Activated CD8-positive, alpha-beta memory T cell treated with anti-CD3 and anti-CD28 coated beads for 36 hours (primary cell): Measurements from ENCODE around the gene TOLLIP. TPM values are rescaled to one million over a fixed set of nuclear protein-coding genes. Genes with fewer than 3 reads are reported as not detected.
"Not testable (repeated sequence)": the region's sequence is repeated elsewhere in the genome, so short reads cannot be mapped to it uniquely, and the experiment has no call there.

Experiments used
- CTCF ChIA-PET: fragments of 350-600 bp; sonication (Branson Sonifier 250); formaldehyde crosslinking; loops from one replicate; lab custom pipeline; 2021; ENCODE audit warnings: antibody characterized with exemption; lab: Charles Lee
- POLR2A ChIA-PET: fragments of 350-600 bp; sonication (Branson Sonifier 250); formaldehyde crosslinking; loops from one replicate; lab custom pipeline; 2021; ENCODE audit warnings: antibody characterized with exemption; lab: Charles Lee
- total RNA-seq, 2 experiments: library from RNA; stranded (reverse); gene quantifications; one replicate each; pipeline ENCODE4 v1.2.3, GENCODE V29; 2021

The TOLLIP gene
- total RNA-seq, 2 experiments from 2014 or later, result 37.1 to 40.7 TPM

DNA sequence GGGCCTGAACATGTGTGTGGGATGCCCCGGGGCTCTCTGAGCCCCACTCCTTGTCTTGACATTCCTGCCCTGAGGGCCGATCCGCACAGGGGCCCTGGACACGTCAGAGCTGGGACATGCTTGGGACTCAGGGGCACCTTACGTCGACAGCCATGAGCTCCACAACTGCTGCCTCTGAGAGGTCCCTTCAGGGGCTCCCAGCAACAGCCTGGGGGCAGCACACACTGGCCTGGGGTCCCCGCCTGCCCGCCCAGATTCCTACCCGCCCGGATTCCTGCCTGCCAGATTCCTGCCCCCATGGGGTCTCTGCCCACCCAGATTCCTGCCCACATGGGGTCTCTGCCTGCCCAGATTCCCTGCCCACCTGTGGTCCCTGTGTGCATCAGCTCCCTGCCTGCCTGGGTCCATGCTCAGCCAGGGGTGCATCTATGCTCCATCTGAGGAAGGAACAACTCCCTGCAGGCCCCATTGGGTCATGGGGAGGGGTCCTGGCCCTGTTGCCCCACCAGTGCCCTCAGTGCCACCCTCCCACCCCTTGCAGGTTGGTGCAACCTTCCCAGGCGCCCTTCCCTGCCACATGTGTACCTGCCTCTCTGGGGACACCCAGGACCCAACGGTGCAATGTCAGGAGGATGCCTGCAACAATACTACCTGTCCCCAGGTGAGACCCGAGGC lies 50.9 kb downstream of the TOLLIP start:
- ChIA-PET POLR2A (no interaction called here), CTCF (no interaction called here)

DNA sequence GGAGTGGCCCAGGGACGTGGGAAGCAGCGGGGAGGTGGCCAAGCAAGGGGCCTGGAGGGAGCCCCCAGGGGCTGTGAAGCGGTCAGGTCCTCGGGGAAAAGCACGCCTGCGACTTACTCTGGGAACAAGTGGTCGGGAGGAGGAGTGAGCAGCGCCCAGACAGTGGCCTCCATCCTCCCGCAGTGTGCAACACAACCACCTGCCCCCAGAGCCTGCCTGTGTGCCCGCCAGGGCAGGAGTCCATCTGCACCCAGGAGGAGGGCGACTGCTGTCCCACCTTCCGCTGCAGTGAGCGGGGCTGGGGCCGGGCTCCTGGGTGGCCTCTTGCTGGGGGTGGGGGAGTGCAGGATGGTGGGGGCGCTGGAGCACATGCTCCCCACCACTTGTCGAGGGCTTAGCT lies 51.5 kb downstream of the TOLLIP start:
- POLR2A ChIA-PET, result no interaction called here
- CTCF ChIA-PET, result no interaction called here

DNA sequence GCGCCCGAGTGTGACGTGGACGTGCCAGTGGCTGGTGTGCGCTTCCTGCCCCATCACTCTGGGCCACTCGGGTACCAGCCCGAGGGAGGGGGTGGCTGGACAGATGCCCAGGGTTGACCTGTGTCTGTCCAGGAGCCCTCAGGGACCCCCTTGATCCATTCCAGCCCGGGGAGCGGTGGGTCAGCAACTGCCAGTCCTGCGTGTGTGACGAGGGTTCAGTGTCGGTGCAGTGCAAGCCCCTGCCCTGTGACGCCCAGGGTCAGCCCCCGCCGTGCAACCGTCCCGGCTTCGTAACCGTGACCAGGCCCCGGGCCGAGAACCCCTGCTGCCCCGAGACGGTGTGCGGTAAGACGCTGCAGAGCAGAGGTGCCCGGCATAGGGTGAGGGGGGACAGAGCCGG lies 52.1 kb downstream of the TOLLIP start:
- POLR2A ChIA-PET, result no interaction called here
- CTCF ChIA-PET, result no interaction called here

DNA sequence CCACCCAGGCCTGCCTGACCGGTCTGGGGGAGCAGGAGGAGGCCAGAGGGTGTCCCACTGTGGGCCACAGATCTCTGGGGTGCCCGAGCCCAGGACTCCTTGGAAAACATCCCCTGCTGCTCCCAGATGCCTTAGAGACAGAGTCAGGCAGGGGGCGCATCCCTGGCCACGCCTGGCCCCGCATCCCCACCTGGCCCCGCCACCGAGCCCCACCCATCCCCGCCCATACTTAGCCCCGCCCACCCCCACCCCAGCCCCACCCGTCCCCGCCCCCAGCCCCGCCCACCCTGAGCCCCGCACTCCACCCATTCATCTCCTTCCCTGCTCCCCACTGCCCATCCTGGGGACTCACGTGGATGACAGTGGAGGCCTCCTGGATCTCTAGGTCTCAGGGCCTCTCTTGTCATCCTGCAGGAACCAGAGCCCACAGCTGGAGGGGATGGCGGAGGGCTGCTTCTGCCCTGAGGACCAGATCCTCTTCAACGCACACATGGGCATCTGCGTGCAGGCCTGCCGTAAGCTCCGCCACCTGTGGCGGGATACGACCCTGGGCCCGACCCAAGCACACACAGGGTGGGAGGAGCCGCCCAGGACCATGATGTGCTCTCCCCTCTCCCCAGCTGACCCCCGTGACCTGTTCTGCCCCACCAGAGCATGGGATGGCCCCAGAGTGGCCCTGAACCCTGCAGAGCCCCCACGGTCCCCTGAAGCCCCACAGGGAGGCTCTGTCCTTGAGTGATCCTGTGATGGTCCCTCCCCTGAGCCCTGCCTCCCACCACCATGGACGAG lies 53.0 kb downstream of the TOLLIP start:
- ChIA-PET CTCF (no interaction called here), POLR2A (no interaction called here)

DNA sequence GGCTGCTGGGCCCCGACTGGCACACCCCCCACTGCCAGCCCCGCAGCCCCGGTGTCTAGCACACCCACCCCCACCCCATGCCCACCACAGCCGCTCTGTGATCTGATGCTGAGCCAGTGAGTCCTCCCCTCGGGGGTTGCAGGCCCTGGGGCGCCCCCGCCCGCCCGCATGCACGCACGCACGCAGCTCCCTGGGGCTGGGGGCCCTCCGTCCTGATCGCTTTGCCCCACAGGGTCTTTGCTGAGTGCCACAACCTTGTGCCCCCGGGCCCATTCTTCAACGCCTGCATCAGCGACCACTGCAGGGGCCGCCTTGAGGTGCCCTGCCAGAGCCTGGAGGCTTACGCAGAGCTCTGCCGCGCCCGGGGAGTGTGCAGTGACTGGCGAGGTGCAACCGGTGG lies 54.3 kb downstream of the TOLLIP start:
- POLR2A ChIA-PET, result no interaction called here
- CTCF ChIA-PET, result no interaction called here

DNA sequence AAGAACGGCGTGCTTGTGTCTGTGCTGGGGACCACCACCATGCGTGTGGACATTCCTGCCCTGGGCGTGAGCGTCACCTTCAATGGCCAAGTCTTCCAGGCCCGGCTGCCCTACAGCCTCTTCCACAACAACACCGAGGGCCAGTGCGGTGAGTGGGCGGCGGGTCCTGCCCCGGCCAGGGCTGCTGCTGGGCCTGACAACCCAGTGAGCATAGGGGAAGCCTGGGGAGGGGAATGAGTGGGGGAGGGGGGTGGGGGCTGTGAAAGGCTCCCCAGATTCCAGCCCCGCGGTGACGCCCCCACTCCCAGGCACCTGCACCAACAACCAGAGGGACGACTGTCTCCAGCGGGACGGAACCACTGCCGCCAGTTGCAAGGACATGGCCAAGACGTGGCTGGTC lies 54.7 kb downstream of the TOLLIP start:
- ChIA-PET CTCF (no interaction called here), POLR2A (no interaction called here)

DNA sequence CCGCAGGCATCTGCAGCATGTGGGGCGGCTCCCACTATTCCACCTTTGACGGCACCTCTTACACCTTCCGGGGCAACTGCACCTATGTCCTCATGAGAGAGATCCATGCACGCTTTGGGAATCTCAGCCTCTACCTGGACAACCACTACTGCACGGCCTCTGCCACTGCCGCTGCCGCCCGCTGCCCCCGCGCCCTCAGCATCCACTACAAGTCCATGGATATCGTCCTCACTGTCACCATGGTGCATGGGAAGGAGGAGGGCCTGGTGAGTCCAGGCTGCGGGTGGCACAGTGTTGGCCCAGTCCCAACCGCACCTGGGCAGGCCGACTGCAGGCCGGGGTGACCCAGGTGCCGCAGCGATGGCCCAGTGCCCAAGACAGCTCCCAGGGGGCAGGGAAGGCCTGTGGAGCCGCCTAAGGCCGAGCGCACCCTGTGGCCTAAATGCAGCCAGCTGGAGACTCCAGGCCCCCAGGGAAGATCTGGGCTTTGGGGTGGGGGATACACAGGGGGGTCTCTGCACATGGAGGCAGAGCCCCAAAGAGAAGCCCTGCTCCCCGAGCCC lies 55.3 kb downstream of the TOLLIP start:
- ChIA-PET CTCF (no interaction called here), POLR2A (no interaction called here)

DNA sequence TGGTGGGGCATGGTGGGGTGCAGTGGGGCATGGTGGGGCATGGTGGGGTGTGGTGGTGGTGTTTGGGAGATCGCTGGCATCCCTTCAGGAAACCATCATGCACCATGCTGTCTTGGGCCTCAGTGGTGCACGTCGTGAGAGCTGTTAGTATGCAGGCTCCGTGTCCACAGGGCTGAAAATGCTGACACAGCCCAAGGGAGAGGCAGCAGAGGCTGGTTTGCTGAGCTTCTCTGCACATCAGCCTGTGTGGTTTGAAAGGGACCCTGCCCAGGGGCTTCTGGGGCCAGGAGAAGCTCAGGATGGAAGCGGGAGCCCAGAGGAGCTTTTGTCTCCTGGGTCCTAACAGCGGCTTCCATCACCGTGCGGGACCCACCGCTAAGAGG lies 56.3 kb downstream of the TOLLIP start:
- CTCF ChIA-PET, result no interaction called here
- POLR2A ChIA-PET, result no interaction called here

DNA sequence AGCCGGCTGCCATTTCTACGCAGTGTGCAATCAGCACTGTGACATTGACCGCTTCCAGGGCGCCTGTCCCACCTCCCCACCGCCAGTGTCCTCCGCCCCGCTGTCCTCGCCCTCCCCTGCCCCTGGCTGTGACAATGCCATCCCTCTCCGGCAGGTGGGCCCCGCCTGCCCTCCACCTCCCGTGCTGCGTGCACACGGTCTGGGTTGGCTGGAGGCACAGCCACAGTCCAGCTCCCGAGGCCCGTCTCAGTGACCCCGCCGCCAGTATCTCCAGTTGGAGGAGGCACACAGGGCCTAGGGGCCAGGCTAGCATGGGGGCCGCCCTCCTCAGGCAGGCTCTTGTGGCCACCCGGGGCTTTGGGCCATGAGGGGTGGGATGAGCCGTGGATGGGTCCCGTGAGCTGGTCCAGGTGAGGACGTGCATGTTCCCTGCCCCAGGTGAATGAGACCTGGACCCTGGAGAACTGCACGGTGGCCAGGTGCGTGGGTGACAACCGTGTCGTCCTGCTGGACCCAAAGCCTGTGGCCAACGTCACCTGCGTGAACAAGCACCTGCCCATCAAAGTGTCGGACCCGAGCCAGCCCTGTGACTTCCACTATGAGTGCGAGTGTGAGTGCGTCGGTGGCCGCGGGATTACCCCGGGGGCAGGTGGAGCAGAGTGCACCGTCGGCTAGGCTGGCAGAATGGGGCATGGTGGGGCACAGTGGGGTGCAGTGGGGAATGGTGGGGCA lies 56.9 kb downstream of the TOLLIP start:
- ChIA-PET POLR2A (no interaction called here), CTCF (no interaction called here)

DNA sequence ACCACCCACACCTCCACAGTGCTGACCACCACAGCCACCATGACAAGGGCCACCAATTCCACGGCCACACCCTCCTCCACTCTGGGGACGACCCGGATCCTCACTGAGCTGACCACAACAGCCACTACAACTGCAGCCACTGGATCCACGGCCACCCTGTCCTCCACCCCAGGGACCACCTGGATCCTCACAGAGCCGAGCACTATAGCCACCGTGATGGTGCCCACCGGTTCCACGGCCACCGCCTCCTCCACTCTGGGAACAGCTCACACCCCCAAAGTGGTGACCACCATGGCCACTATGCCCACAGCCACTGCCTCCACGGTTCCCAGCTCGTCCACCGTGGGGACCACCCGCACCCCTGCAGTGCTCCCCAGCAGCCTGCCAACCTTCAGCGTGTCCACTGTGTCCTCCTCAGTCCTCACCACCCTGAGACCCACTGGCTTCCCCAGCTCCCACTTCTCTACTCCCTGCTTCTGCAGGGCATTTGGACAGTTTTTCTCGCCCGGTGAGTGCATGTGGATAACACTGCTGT lies 58.1 kb downstream of the TOLLIP start:
- POLR2A ChIA-PET, result no interaction called here
- CTCF ChIA-PET, result no interaction called here

DNA sequence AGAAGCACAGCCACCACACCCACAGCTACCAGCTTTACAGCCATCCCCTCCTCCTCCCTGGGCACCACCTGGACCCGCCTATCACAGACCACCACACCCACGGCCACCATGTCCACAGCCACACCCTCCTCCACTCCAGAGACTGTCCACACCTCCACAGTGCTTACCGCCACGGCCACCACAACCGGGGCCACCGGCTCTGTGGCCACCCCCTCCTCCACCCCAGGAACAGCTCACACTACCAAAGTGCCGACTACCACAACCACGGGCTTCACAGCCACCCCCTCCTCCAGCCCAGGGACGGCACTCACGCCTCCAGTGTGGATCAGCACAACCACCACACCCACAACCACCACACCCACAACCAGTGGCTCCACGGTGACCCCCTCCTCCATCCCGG lies 59.0 kb downstream of the TOLLIP start:
- CTCF ChIA-PET, POLR2A ChIA-PET: not testable (repeated sequence)

DNA sequence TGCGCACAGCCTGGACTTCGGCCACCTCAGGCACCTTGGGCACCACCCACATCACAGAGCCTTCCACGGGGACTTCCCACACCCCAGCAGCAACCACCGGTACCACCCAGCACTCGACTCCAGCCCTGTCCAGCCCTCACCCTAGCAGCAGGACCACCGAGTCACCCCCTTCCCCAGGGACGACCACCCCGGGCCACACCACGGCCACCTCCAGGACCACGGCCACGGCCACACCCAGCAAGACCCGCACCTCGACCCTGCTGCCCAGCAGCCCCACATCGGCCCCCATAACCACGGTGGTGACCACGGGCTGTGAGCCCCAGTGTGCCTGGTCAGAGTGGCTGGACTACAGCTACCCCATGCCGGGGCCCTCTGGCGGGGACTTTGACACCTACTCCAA lies 60.5 kb downstream of the TOLLIP start:
- CTCF ChIA-PET, POLR2A ChIA-PET: not testable (repeated sequence)

DNA sequence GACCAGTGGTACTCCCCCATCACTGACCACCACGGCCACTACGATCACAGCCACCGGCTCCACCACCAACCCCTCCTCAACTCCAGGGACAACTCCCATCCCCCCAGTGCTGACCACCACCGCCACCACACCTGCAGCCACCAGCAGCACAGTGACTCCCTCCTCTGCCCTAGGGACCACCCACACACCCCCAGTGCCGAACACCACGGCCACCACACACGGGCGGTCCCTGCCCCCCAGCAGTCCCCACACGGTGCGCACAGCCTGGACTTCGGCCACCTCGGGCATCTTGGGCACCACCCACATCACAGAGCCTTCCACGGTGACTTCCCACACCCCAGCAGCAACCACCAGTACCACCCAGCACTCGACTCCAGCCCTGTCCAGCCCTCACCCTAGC lies 62.4 kb downstream of the TOLLIP start:
- POLR2A ChIA-PET, CTCF ChIA-PET: not testable (repeated sequence)

DNA sequence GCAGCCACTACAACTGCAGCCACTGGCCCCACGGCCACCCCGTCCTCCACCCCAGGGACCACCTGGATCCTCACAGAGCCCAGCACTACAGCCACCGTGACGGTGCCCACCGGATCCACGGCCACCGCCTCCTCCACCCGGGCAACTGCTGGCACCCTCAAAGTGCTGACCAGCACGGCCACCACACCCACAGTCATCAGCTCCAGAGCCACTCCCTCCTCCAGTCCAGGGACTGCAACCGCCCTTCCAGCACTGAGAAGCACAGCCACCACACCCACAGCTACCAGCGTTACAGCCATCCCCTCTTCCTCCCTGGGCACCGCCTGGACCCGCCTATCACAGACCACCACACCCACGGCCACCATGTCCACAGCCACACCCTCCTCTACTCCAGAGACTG lies 63.1 kb downstream of the TOLLIP start:
- POLR2A ChIA-PET, CTCF ChIA-PET: not testable (repeated sequence)

DNA sequence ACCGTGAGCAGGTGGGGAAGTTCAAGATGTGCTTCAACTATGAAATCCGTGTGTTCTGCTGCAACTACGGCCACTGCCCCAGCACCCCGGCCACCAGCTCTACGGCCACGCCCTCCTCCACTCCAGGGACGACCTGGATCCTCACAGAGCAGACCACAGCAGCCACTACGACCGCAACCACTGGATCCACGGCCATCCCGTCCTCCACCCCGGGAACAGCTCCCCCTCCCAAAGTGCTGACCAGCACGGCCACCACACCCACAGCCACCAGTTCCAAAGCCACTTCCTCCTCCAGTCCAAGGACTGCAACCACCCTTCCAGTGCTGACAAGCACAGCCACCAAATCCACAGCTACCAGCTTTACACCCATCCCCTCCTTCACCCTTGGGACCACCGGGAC lies 63.7 kb downstream of the TOLLIP start:
- POLR2A ChIA-PET, CTCF ChIA-PET: not testable (repeated sequence)

DNA sequence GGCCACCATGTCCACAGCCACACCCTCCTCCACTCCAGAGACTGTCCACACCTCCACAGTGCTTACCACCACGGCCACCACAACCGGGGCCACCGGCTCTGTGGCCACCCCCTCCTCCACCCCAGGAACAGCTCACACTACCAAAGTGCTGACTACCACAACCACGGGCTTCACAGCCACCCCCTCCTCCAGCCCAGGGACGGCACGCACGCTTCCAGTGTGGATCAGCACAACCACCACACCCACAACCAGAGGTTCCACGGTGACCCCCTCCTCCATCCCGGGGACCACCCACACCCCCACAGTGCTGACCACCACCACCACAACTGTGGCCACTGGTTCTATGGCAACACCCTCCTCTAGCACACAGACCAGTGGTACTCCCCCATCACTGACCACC lies 64.9 kb downstream of the TOLLIP start:
- POLR2A ChIA-PET, CTCF ChIA-PET: not testable (repeated sequence)

DNA sequence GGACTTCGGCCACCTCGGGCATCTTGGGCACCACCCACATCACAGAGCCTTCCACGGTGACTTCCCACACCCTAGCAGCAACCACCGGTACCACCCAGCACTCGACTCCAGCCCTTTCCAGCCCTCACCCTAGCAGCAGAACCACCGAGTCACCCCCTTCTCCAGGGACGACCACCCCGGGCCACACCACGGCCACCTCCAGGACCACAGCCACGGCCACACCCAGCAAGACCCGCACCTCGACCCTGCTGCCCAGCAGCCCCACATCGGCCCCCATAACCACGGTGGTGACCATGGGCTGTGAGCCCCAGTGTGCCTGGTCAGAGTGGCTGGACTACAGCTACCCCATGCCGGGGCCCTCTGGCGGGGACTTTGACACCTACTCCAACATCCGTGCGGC lies 65.9 kb downstream of the TOLLIP start:
- POLR2A ChIA-PET, CTCF ChIA-PET: not testable (repeated sequence)

DNA sequence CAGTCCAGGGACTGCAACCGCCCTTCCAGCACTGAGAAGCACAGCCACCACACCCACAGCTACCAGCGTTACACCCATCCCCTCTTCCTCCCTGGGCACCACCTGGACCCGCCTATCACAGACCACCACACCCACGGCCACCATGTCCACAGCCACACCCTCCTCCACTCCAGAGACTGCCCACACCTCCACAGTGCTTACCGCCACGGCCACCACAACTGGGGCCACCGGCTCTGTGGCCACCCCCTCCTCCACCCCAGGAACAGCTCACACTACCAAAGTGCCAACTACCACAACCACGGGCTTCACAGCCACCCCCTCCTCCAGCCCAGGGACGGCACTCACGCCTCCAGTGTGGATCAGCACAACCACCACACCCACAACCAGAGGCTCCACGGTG lies 66.7 kb downstream of the TOLLIP start:
- CTCF ChIA-PET, POLR2A ChIA-PET: not testable (repeated sequence)

DNA sequence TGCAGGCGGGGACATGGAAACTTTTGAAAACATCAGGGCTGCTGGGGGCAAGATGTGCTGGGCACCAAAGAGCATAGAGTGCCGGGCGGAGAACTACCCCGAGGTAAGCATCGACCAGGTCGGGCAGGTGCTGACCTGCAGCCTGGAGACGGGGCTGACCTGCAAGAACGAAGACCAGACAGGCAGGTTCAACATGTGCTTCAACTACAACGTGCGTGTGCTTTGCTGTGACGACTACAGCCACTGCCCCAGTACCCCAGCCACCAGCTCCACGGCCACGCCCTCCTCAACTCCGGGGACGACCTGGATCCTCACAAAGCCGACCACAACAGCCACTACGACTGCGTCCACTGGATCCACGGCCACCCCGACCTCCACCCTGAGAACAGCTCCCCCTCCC lies 67.1 kb downstream of the TOLLIP start:
- ChIA-PET POLR2A (no interaction called here), CTCF (no interaction called here)

DNA sequence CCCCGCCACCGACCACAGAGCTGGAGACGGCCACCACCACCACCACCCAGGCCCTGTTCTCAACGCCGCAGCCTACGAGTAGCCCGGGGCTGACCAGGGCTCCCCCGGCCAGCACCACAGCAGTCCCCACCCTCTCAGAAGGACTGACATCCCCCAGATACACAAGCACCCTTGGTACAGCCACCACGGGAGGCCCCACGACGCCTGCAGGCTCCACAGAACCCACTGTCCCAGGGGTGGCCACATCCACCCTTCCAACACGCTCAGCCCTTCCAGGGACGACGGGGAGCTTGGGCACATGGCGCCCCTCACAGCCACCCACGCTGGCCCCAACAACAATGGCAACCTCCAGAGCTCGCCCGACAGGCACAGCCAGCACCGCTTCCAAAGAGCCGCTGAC lies 67.7 kb downstream of the TOLLIP start:
- POLR2A ChIA-PET, result no interaction called here
- CTCF ChIA-PET, result no interaction called here
